Right ventricle myocardium inferior (tissue), 1 donor: Measurements from ENCODE around the gene ANKRD50. TPM values are rescaled to one million over a fixed set of nuclear protein-coding genes. Genes with fewer than 3 reads are reported as not detected.

ENCODE experiments used
- ATAC-seq: fragments of 200-7000 bp; cut with Tn5 transposase; one replicate; pipeline ENCODE4 v1.9.1; 2020; ENCODE audit warnings: mild to moderate bottlenecking, moderate library complexity
- DNase-seq: peaks from one replicate; pipeline ENCODE4 v3.0.0; 2021; ENCODE audit errors: missing footprints
- intact Hi-C: fragments of 100-400 bp; cut with DNase I; formaldehyde crosslinking; loops from one replicate; pipeline ENCODE4 v1.11.0; 2022
- total RNA-seq: library from RNA; stranded (reverse); fragmentation: NEBNext Ultra II Directional; extraction: Animal tissue kit (Norgen Biotek cat#: 25700); gene quantifications from one replicate; pipeline ENCODE4 v1.2.1, GENCODE V29; 2021
- donor health status: DM: no; HTN: yes; CAD: no; lungs with severe emphysema.

The ANKRD50 gene
- total RNA-seq, 1 donor from 2014 or later, result 6.5 TPM

- peak; percentile 66 for DNase-seq
- intact Hi-C loops, result loop anchor here (5.0 to 10.0 kb wide), 2 partner anchors 226 to 377 kb away; no protein-coding TSS in a partner anchor
- ATAC-seq, result peak; percentile 64
Observed at GRCh38 chr4:124711471-124712371, 811 bp downstream of the ANKRD50 start.

DNA sequence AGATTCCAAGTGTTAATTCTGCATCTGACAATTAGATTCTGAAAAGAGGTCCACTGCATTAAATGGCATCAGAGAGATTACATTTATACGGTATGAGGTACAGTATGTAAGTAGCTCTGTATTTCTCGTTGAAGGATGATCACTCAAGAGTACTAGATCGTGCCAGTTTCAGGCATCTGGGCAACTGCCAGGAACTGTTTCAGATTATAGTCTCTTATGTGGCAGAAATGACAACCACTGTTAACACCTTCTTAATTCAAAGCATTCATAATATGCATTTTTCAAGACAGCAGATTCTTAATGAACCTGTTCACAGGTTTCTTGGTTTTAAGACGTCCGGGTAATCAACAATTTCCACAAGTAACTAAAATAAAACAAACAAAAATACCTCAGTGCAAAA, 1.6 kb downstream of the ANKRD50 start:
- DNase-seq, result no peak
- no peak for ATAC-seq
- intact Hi-C loops, result loop anchor here (5.0 to 10.0 kb wide), 2 partner anchors 226 to 376 kb away; no protein-coding TSS in a partner anchor

GRCh38 chr4:124710015-124710741, 2.4 kb downstream of the ANKRD50 start:
- ATAC-seq (no peak), DNase-seq (no peak)
- intact Hi-C loops, result loop anchor here (5.0 to 10.0 kb wide), 2 partner anchors 227 to 375 kb away; no protein-coding TSS in a partner anchor

GRCh38 chr4:124708517-124709300, 3.8 kb downstream of the ANKRD50 start:
- ATAC-seq (no peak), DNase-seq (no peak)
- intact Hi-C loops, result no loop called here

GRCh38 chr4:124705393-124705792, 7.1 kb downstream of the ANKRD50 start:
- intact Hi-C loops, result no loop called here
- DNase-seq (no peak), ATAC-seq (no peak)

- ATAC-seq (no peak), DNase-seq (no peak)
- intact Hi-C loops, result no loop called here
Observed at GRCh38 chr4:124703154-124703553, 9.4 kb downstream of the ANKRD50 start.

GRCh38 chr4:124697441-124697840, 15.1 kb downstream of the ANKRD50 start:
- no peak for ATAC-seq
- intact Hi-C loops, result no loop called here
- no peak for DNase-seq

DNA sequence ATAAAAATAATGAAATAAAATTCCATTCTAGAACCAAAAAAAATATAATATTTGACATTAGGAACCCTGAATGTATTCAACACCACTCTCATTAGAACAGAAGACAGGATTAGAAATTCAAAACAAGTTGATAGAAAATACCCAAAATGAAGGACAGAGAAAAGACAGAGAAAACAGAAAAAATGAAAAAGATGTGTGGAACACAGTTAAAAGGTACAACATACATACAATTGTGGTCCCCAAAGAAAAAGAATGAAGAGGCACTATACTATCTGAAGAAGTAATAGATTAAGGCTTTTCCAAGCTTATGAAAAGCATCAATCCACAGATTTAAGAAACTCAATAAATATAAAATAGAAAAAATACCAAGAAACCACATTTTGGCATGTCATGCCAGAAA, 16.4 kb downstream of the ANKRD50 start:
- no peak for ATAC-seq
- intact Hi-C loops, result no loop called here
- no peak for DNase-seq

- DNase-seq (no peak), ATAC-seq (no peak)
- intact Hi-C loops, result no loop called here
Observed at GRCh38 chr4:124694946-124695598, 17.5 kb downstream of the ANKRD50 start.

DNA sequence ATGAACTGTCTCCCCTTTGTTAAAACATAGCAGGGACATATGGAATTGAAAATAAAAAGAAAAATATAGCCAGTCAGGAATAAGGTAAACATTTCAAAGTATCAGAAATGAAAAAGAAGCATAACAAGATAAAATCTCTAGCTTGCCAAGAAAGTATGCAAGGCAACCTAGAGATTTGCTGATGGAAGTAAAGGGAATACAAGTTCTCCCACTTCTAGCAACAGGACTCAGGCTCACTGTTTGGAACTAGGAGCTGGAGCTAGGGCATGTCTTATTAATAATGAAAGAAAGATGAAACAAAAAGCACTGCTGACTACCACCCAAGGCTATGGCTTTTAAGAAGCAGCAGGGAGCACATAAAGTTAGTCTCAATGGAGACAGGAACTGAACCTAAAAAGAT, 18.2 kb downstream of the ANKRD50 start:
- intact Hi-C loops, result no loop called here
- ATAC-seq, result no peak
- DNase-seq, result no peak

GRCh38 chr4:124691801-124692200, 20.7 kb downstream of the ANKRD50 start:
- DNase-seq (no peak), ATAC-seq (no peak)
- intact Hi-C loops, result no loop called here

DNA sequence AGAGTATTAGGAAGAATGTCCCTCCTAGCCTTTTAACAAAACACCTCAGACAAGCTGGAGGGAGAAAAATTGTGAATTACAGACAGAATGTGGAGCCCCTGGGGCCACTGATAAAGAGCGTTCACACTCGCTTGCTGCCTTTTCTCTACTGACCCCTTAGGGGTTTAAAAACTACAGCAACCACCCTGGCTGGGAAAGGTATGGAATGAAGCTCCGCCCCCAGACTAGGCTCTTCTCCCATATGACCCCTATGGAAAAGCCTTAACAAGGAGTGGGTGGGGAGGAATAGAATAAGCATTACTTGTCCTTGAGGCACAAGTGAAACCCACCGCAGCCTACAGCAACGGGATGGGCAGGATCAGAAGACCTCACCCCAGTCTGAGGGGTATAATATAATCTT, 26.3 kb downstream of the ANKRD50 start:
- intact Hi-C loops, result no loop called here
- no peak for ATAC-seq
- no peak for DNase-seq

GRCh38 chr4:124685851-124686250, 26.7 kb downstream of the ANKRD50 start:
- ATAC-seq (no peak), DNase-seq (no peak)
- intact Hi-C loops, result no loop called here

GRCh38 chr4:124684301-124684700, 28.2 kb downstream of the ANKRD50 start:
- no peak for DNase-seq
- no peak for ATAC-seq
- intact Hi-C loops, result no loop called here

DNA sequence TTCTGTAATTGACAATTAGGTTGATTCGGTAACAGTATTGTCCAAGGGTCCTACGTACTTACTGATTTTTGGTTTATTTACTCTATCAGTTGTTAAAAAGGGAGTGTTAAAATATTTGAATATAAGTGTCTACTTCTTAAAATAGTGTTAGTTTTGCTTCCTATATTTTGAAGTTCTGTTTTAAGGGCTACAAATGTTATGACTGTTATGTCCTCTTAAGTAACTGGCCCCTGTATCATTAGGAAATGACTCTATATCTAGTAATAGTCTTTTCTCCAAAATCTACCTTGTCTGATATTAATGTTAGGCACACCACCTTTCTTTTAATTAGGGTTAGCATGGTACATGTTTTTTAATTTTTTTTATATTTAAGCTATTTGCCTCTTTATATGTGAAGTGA, 30.1 kb downstream of the ANKRD50 start:
- intact Hi-C loops, result no loop called here
- ATAC-seq, result no peak
- DNase-seq, result no peak

GRCh38 chr4:124666496-124666895, 46.0 kb downstream of the ANKRD50 start:
- ATAC-seq (no peak), DNase-seq (no peak)
- intact Hi-C loops, result no loop called here

DNA sequence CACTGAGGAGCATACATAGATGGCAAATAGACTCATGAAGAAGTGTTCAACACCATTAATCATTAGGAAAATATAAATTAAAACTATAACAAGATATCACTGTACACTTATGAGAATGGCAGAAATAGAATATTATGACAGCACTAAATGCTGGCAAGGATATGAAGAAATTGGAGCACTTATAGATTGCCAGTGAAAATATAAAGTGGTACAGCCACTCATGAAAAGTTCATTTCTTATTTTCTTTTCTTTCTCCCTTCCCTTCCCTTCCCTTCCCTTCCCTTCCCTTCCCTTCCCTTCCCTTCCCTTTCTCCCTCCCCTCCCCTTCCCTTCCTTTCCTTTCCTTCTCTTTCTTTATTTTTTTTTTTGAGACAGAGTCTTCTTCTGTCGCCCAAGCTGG, 53.7 kb downstream of the ANKRD50 start:
- intact Hi-C loops, result no loop called here

GRCh38 chr4:124650614-124651013, 61.9 kb downstream of the ANKRD50 start:
- ATAC-seq (no peak), DNase-seq (no peak)
- intact Hi-C loops, result no loop called here

More for the DNA sequence above, 53.7 kb downstream of the ANKRD50 start:
- no peak for DNase-seq
- no peak for ATAC-seq

GRCh38 chr4:124647599-124647998, 64.9 kb downstream of the ANKRD50 start:
- DNase-seq, result no peak
- ATAC-seq, result no peak
- intact Hi-C loops, result no loop called here
